ENCODE measurements around the gene CADM2. TPM values are rescaled to one million over a fixed set of nuclear protein-coding genes. Genes with fewer than 3 reads are reported as not detected.

The CADM2 gene
- total and polyA plus RNA-seq, 2 experiments from 2014 or later, result 13.3 to 47.5 TPM

DNA sequence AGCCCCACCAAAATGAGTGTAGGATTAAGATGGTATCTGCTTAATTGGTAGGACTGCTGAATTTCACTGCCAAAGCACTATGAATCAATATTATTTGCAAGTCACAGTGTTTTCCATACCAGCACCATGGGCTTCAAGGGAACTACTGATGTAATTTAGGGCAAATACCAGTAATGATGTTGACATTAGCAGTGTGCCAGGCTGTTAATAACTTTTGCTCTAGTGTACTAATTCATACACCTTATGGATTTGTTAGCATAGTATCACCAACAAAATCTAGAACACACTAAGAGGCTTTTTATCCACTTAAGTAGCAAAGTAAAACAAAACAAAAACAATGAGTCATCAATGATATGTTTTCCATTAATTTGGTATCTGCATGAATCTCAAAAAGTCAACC is 888.2 kb downstream of the CADM2 start (continued):
- TF ChIP-seq EZH2 (IDR thresholded peaks at IDR 0.05; ENCODE audit: low read depth, unreplicated experiment) (no peak), POLR2AphosphoS5 (IDR thresholded peaks at IDR 0.05; ENCODE audit: low read depth) (no peak), EZH2phosphoT487 (IDR thresholded peaks at IDR 0.05; ENCODE audit: unreplicated experiment) (no peak), NANOG (IDR thresholded peaks at IDR 0.05; ENCODE audit: borderline replicate concordance) (no peak), CREB1 (CRISPR knock-in tag; IDR thresholded peaks at IDR 0.05; ENCODE audit: low read depth) (no peak), STAT1 (IDR thresholded peaks at IDR 0.05; ENCODE audit: unreplicated experiment) (no peak), ZNF114 (CRISPR knock-in tag; IDR thresholded peaks at IDR 0.05) (no peak)
- TF ChIP-seq, protein P1, sequence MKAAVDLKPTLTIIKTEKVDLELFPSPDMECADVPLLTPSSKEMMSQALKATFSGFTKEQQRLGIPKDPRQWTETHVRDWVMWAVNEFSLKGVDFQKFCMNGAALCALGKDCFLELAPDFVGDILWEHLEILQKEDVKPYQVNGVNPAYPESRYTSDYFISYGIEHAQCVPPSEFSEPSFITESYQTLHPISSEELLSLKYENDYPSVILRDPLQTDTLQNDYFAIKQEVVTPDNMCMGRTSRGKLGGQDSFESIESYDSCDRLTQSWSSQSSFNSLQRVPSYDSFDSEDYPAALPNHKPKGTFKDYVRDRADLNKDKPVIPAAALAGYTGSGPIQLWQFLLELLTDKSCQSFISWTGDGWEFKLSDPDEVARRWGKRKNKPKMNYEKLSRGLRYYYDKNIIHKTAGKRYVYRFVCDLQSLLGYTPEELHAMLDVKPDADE (IDR thresholded peaks at IDR 0.05), result no peak
- TF ChIP-seq, protein P2, sequence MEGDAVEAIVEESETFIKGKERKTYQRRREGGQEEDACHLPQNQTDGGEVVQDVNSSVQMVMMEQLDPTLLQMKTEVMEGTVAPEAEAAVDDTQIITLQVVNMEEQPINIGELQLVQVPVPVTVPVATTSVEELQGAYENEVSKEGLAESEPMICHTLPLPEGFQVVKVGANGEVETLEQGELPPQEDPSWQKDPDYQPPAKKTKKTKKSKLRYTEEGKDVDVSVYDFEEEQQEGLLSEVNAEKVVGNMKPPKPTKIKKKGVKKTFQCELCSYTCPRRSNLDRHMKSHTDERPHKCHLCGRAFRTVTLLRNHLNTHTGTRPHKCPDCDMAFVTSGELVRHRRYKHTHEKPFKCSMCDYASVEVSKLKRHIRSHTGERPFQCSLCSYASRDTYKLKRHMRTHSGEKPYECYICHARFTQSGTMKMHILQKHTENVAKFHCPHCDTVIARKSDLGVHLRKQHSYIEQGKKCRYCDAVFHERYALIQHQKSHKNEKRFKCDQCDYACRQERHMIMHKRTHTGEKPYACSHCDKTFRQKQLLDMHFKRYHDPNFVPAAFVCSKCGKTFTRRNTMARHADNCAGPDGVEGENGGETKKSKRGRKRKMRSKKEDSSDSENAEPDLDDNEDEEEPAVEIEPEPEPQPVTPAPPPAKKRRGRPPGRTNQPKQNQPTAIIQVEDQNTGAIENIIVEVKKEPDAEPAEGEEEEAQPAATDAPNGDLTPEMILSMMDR (conservative IDR thresholded peaks at IDR 0.05; ENCODE audit: low read depth in 2 of 2), result no peak

DNA sequence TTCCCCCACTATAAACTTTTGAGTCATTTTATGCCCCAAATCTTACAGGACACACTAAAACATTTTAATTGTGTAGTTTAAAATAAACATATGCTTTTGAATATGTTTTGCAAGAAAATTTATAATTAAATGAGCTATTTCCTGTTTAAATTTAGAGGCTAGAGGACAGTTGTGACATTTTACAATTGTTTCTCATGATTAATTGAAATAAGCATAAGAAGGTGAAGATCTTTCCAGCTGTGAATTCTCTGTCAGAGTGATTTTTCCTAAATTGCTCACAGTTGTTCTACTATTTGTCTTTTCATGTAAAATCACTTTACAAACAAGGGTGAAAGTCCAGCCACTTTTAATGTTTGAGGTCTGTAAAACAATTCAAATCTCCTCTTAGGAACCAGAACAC is 892.3 kb downstream of the CADM2 start:
- Mint-ChIP-seq H3K4me1 (peaks cover 7% of the 10 kb centered on the region; the same call in 2 of the 3 replicates), H3K4me3 (no peak overlapping the region), H3K27me3 (ENCODE audit: insufficient read depth, low read depth, poor library complexity) (peaks cover 5% of the 10 kb centered on the region), H3K36me3 (ENCODE audit: low read depth) (no peaks in the 10 kb centered on the region; the same call in 2 of the 3 replicates), H3K9me3 (no peaks in the 10 kb centered on the region; the same call in 2 of the 3 replicates), H3K27ac (no peak overlapping the region)
- no peak overlapping the region for H3K4me2 ChIP-seq
- no peak overlapping the region for H3K4me3 ChIP-seq
- ATAC-seq, result no peak
- no peak overlapping the region for H3K27ac ChIP-seq (ENCODE audit: low read depth)
- H3K4me1 ChIP-seq (ENCODE audit: insufficient read depth), result no peaks in the 10 kb centered on the region
- no peaks in the 10 kb centered on the region for H3F3A ChIP-seq (replicated peaks; ENCODE audit: low read depth)
- no peaks in the 10 kb centered on the region for H3K79me2 ChIP-seq (replicated peaks; ENCODE audit: insufficient read depth)
- H3K9me2 ChIP-seq (ENCODE audit: insufficient read depth), result no peaks in the 10 kb centered on the region
- H3K27me3 ChIP-seq (ENCODE audit: insufficient read depth), result no peaks in the 10 kb centered on the region
- H4K20me1 ChIP-seq (replicated peaks; ENCODE audit: insufficient read depth), result no peaks in the 10 kb centered on the region
- H2AFZ ChIP-seq, result no peak overlapping the region
- DNase-seq (ENCODE audit: low spot score), result no peak
- H3K36me3 ChIP-seq (ENCODE audit: insufficient read depth), result no peaks in the 10 kb centered on the region
- TF ChIP-seq CREB1 (CRISPR knock-in tag; IDR thresholded peaks at IDR 0.05; ENCODE audit: low read depth), result no peak
- TF ChIP-seq JUNB (IDR thresholded peaks at IDR 0.05; ENCODE audit: unreplicated experiment), result no peak
- TF ChIP-seq, protein P3, sequence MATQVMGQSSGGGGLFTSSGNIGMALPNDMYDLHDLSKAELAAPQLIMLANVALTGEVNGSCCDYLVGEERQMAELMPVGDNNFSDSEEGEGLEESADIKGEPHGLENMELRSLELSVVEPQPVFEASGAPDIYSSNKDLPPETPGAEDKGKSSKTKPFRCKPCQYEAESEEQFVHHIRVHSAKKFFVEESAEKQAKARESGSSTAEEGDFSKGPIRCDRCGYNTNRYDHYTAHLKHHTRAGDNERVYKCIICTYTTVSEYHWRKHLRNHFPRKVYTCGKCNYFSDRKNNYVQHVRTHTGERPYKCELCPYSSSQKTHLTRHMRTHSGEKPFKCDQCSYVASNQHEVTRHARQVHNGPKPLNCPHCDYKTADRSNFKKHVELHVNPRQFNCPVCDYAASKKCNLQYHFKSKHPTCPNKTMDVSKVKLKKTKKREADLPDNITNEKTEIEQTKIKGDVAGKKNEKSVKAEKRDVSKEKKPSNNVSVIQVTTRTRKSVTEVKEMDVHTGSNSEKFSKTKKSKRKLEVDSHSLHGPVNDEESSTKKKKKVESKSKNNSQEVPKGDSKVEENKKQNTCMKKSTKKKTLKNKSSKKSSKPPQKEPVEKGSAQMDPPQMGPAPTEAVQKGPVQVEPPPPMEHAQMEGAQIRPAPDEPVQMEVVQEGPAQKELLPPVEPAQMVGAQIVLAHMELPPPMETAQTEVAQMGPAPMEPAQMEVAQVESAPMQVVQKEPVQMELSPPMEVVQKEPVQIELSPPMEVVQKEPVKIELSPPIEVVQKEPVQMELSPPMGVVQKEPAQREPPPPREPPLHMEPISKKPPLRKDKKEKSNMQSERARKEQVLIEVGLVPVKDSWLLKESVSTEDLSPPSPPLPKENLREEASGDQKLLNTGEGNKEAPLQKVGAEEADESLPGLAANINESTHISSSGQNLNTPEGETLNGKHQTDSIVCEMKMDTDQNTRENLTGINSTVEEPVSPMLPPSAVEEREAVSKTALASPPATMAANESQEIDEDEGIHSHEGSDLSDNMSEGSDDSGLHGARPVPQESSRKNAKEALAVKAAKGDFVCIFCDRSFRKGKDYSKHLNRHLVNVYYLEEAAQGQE (IDR thresholded peaks at IDR 0.05; ENCODE audit: unreplicated experiment), result no peak
- no peak for TF ChIP-seq NANOG (IDR thresholded peaks at IDR 0.05; ENCODE audit: borderline replicate concordance)
- TF ChIP-seq EZH2 (IDR thresholded peaks at IDR 0.05; ENCODE audit: low read depth, unreplicated experiment), result no peak
- no peak for TF ChIP-seq EZH2phosphoT487 (IDR thresholded peaks at IDR 0.05; ENCODE audit: unreplicated experiment)
- TF ChIP-seq, protein P1 (IDR thresholded peaks at IDR 0.05), result no peak
- no peak for TF ChIP-seq POLR2AphosphoS5 (IDR thresholded peaks at IDR 0.05; ENCODE audit: low read depth)
- TF ChIP-seq ZNF331 (CRISPR knock-in tag; IDR thresholded peaks at IDR 0.05; ENCODE audit: low read depth), result no peak
